ENCODE data around the gene LONRF2. TPM values are rescaled to one million over a fixed set of nuclear protein-coding genes. Genes with fewer than 3 reads are reported as not detected.

Gene LONRF2
- total RNA-seq, 1 experiment from 2014 or later: 0.33 TPM

DNA sequence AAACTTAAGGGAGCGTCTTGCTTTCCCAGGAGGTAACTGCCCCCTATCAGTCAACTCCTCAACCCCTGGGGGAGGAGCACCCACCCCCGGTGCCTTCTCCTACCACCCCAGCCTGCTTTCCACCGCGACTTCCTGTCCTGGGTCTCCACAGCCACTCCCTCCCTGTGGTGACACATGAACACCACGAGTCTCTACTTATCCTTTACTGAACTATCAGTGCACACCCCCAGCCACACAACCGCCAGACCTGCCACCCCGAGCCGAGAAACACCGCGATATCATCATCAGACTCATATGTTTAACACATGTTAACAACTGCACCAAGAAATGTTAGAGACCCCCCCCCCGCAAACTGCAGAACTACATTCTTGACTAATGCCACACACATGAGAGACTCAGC, 43.3 kb downstream of the LONRF2 start:
- no peak overlapping the region for H3K27ac Mint-ChIP-seq
- H3K4me3 Mint-ChIP-seq: no peak overlapping the region
- H3K36me3 Mint-ChIP-seq: no peaks in the 10 kb centered on the region
- no peaks in the 10 kb centered on the region for H3K9me3 Mint-ChIP-seq
- ChIA-PET POLR2A (no interaction called here), CTCF (interaction anchor here (4.2 kb wide), 1 partner anchor 17 kb away, joined by 24 read pairs; no protein-coding TSS in a partner anchor)
- H3K27me3 Mint-ChIP-seq (ENCODE audit: low read depth): no peaks in the 10 kb centered on the region
- DNase-seq (ENCODE audit: low spot score) (no peak), ATAC-seq (no peak)
- H3K4me1 Mint-ChIP-seq: peaks cover 30% of the 10 kb centered on the region
- TF ChIP-seq MAX (CRISPR knock-in tag; IDR thresholded peaks at IDR 0.05): no peak
- TF ChIP-seq, protein P1, sequence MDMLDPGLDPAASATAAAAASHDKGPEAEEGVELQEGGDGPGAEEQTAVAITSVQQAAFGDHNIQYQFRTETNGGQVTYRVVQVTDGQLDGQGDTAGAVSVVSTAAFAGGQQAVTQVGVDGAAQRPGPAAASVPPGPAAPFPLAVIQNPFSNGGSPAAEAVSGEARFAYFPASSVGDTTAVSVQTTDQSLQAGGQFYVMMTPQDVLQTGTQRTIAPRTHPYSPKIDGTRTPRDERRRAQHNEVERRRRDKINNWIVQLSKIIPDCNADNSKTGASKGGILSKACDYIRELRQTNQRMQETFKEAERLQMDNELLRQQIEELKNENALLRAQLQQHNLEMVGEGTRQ (CRISPR knock-in tag; IDR thresholded peaks at IDR 0.05): no peak
- no peak for TF ChIP-seq CREB1 (CRISPR knock-in tag; IDR thresholded peaks at IDR 0.05)
- no peak for TF ChIP-seq NR2C2 (CRISPR knock-in tag; IDR thresholded peaks at IDR 0.05)
- TF ChIP-seq RELA (CRISPR knock-in tag; IDR thresholded peaks at IDR 0.05; ENCODE audit: borderline replicate concordance): no peak
- no peak for TF ChIP-seq IRF2 (CRISPR knock-in tag; IDR thresholded peaks at IDR 0.05; ENCODE audit: borderline replicate concordance, low read depth)
- no peak for TF ChIP-seq ZNF416 (CRISPR knock-in tag; IDR thresholded peaks at IDR 0.05)
- TF ChIP-seq PRRX2 (CRISPR knock-in tag; IDR thresholded peaks at IDR 0.05): no peak
- TF ChIP-seq, protein P2, sequence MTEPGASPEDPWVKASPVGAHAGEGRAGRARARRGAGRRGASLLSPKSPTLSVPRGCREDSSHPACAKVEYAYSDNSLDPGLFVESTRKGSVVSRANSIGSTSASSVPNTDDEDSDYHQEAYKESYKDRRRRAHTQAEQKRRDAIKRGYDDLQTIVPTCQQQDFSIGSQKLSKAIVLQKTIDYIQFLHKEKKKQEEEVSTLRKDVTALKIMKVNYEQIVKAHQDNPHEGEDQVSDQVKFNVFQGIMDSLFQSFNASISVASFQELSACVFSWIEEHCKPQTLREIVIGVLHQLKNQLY (CRISPR knock-in tag; IDR thresholded peaks at IDR 0.05): no peak
- TF ChIP-seq TCF7 (CRISPR knock-in tag; IDR thresholded peaks at IDR 0.05; ENCODE audit: low read depth): no peak
- TF ChIP-seq CREM (CRISPR knock-in tag; IDR thresholded peaks at IDR 0.05): no peak
- TF ChIP-seq ZNF263 (CRISPR knock-in tag; IDR thresholded peaks at IDR 0.05; ENCODE audit: low read depth): no peak
- no peak for TF ChIP-seq NFATC4 (CRISPR knock-in tag; IDR thresholded peaks at IDR 0.05)
- TF ChIP-seq, protein P3, sequence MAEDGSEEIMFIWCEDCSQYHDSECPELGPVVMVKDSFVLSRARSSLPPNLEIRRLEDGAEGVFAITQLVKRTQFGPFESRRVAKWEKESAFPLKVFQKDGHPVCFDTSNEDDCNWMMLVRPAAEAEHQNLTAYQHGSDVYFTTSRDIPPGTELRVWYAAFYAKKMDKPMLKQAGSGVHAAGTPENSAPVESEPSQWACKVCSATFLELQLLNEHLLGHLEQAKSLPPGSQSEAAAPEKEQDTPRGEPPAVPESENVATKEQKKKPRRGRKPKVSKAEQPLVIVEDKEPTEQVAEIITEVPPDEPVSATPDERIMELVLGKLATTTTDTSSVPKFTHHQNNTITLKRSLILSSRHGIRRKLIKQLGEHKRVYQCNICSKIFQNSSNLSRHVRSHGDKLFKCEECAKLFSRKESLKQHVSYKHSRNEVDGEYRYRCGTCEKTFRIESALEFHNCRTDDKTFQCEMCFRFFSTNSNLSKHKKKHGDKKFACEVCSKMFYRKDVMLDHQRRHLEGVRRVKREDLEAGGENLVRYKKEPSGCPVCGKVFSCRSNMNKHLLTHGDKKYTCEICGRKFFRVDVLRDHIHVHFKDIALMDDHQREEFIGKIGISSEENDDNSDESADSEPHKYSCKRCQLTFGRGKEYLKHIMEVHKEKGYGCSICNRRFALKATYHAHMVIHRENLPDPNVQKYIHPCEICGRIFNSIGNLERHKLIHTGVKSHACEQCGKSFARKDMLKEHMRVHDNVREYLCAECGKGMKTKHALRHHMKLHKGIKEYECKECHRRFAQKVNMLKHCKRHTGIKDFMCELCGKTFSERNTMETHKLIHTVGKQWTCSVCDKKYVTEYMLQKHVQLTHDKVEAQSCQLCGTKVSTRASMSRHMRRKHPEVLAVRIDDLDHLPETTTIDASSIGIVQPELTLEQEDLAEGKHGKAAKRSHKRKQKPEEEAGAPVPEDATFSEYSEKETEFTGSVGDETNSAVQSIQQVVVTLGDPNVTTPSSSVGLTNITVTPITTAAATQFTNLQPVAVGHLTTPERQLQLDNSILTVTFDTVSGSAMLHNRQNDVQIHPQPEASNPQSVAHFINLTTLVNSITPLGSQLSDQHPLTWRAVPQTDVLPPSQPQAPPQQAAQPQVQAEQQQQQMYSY (CRISPR knock-in tag; IDR thresholded peaks at IDR 0.05): no peak
- TF ChIP-seq EMX1 (CRISPR knock-in tag; IDR thresholded peaks at IDR 0.05): no peak
- TF ChIP-seq E2F1 (CRISPR knock-in tag; IDR thresholded peaks at IDR 0.05): no peak

GRCh38 chr2:100278501-100278900, 43.8 kb downstream of the LONRF2 start:
- H3K4me3 Mint-ChIP-seq: no peak overlapping the region
- no peak overlapping the region for H3K27ac Mint-ChIP-seq
- no peaks in the 10 kb centered on the region for H3K9me3 Mint-ChIP-seq
- H3K4me1 Mint-ChIP-seq: peaks cover 30% of the 10 kb centered on the region
- no peaks in the 10 kb centered on the region for H3K27me3 Mint-ChIP-seq (ENCODE audit: low read depth)
- ChIA-PET POLR2A (no interaction called here), CTCF (interaction anchor here (8.1 kb wide), 1 partner anchor 17 kb away, joined by 67 read pairs; no protein-coding TSS in a partner anchor)
- no peaks in the 10 kb centered on the region for H3K36me3 Mint-ChIP-seq
- DNase-seq (ENCODE audit: low spot score): no peak
- no peak for ATAC-seq
- TF ChIP-seq NR2C2 (CRISPR knock-in tag; IDR thresholded peaks at IDR 0.05) (no peak), OVOL2 (CRISPR knock-in tag; IDR thresholded peaks at IDR 0.05; ENCODE audit: borderline replicate concordance) (no peak), MAX (CRISPR knock-in tag; IDR thresholded peaks at IDR 0.05) (no peak), ZNF671 (CRISPR knock-in tag; IDR thresholded peaks at IDR 0.05) (no peak), ESRRA (CRISPR knock-in tag; IDR thresholded peaks at IDR 0.05; ENCODE audit: borderline replicate concordance) (no peak)
- TF ChIP-seq, protein P4, sequence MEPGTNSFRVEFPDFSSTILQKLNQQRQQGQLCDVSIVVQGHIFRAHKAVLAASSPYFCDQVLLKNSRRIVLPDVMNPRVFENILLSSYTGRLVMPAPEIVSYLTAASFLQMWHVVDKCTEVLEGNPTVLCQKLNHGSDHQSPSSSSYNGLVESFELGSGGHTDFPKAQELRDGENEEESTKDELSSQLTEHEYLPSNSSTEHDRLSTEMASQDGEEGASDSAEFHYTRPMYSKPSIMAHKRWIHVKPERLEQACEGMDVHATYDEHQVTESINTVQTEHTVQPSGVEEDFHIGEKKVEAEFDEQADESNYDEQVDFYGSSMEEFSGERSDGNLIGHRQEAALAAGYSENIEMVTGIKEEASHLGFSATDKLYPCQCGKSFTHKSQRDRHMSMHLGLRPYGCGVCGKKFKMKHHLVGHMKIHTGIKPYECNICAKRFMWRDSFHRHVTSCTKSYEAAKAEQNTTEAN (CRISPR knock-in tag; IDR thresholded peaks at IDR 0.05): no peak
- TF ChIP-seq, protein P5, sequence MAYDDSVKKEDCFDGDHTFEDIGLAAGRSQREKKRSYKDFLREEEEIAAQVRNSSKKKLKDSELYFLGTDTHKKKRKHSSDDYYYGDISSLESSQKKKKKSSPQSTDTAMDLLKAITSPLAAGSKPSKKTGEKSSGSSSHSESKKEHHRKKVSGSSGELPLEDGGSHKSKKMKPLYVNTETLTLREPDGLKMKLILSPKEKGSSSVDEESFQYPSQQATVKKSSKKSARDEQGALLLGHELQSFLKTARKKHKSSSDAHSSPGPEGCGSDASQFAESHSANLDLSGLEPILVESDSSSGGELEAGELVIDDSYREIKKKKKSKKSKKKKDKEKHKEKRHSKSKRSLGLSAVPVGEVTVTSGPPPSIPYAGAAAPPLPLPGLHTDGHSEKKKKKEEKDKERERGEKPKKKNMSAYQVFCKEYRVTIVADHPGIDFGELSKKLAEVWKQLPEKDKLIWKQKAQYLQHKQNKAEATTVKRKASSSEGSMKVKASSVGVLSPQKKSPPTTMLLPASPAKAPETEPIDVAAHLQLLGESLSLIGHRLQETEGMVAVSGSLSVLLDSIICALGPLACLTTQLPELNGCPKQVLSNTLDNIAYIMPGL (CRISPR knock-in tag; IDR thresholded peaks at IDR 0.05): no peak
- TF ChIP-seq, protein P6, sequence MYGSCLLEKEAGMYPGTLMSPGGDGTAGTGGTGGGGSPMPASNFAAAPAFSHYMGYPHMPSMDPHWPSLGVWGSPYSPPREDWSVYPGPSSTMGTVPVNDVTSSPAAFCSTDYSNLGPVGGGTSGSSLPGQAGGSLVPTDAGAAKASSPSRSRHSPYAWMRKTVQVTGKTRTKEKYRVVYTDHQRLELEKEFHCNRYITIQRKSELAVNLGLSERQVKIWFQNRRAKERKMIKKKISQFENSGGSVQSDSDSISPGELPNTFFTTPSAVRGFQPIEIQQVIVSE (CRISPR knock-in tag; IDR thresholded peaks at IDR 0.05; ENCODE audit: borderline replicate concordance): no peak

Measured in WTC11 (cell line).